CD4-positive, CD25-positive, alpha-beta regulatory T cell (primary cell): ENCODE data around the gene FGF22. TPM values are rescaled to one million over a fixed set of nuclear protein-coding genes. Genes with fewer than 3 reads are reported as not detected.
"Not testable (repeated sequence)": the region's sequence is repeated elsewhere in the genome, so short reads cannot be mapped to it uniquely, and the experiment has no call there.

Experiments
- ATAC-seq, 2 donors: fragments of 150-1000 bp; cut with Tn5 transposase; one replicate each; pipeline ENCODE4 v1.10.0; 2021; ENCODE audit warnings: low read depth in 2 of 2, moderate number of reproducible peaks in 2 of 2, moderate library complexity in 1 of 2
- DNase-seq, 3 donors: peaks; one replicate each; pipeline versions ENCODE4 v3.0.0 to v3.0.0-alpha.2; 2012 to 2022; ENCODE audit warnings: mixed read lengths in 1 of 3
- H3K27ac ChIP-seq: one replicate; pipeline ENCODE4 v1.7.0; 2013; ENCODE audit warnings: mild to moderate bottlenecking, low read length; ENCODE audit not compliant: insufficient read depth, poor library complexity, severe bottlenecking
- H3K27me3 ChIP-seq: one replicate; pipeline ENCODE4 v1.7.0; 2013; ENCODE audit warnings: low read length; ENCODE audit not compliant: control insufficient read depth, insufficient read depth
- H3K36me3 ChIP-seq: one replicate; pipeline ENCODE4 v1.7.0; 2013; ENCODE audit warnings: mild to moderate bottlenecking, low read length, moderate library complexity; ENCODE audit not compliant: control insufficient read depth, insufficient read depth
- H3K4me1 ChIP-seq: 2 replicates; pipeline ENCODE4 v1.7.0; 2013; ENCODE audit warnings: mild to moderate bottlenecking, low read length; ENCODE audit not compliant: insufficient read depth, control insufficient read depth, poor library complexity, severe bottlenecking
- H3K4me3 ChIP-seq: one replicate; pipeline ENCODE4 v1.7.0; 2013; ENCODE audit warnings: low read depth, mild to moderate bottlenecking, low read length, moderate library complexity
- H3K9me3 ChIP-seq, 2 experiments: 1 replicate in 1 of 2; 2 replicates in 1 of 2; pipeline ENCODE4 v1.7.0; 2013; ENCODE audit warnings: low read length in 2 of 2, mild to moderate bottlenecking in 1 of 2, moderate library complexity in 1 of 2; ENCODE audit not compliant: control insufficient read depth in 2 of 2
- H3K27ac Mint-ChIP-seq, 3 donors: one replicate each; pipeline ENCODE4 v1.8.0; 2020 to 2022; ENCODE audit warnings: mild to moderate bottlenecking in 3 of 3, mixed read lengths in 3 of 3, moderate library complexity in 2 of 3
- H3K27me3 Mint-ChIP-seq: one replicate; pipeline ENCODE4 v1.8.0; 2022; ENCODE audit warnings: mild to moderate bottlenecking, mixed read lengths
- H3K36me3 Mint-ChIP-seq: one replicate; pipeline ENCODE4 v1.8.0; 2020; ENCODE audit warnings: mixed read lengths
- H3K4me1 Mint-ChIP-seq, 4 donors: one replicate each; pipeline ENCODE4 v1.8.0; 2020 to 2022; ENCODE audit warnings: mixed read lengths in 4 of 4, mild to moderate bottlenecking in 1 of 4
- H3K4me3 Mint-ChIP-seq, 4 donors: one replicate each; pipeline ENCODE4 v1.8.0; 2020 to 2022; ENCODE audit warnings: mild to moderate bottlenecking in 4 of 4, mixed read lengths in 4 of 4, moderate library complexity in 3 of 4
- H3K9me3 Mint-ChIP-seq, 7 donors: one replicate each; pipeline ENCODE4 v1.8.0; 2020 to 2022; ENCODE audit warnings: mixed read lengths in 7 of 7, mild to moderate bottlenecking in 3 of 7, moderate library complexity in 2 of 7
- polyA plus RNA-seq, 4 donors: library from polyadenylated mRNA; unstranded; fragments of 300-500 nt; fragmentation: Illumina TruSeq; gene quantifications; one replicate each; pipeline ENCODE4 v1.2.3, GENCODE V29; 2021
- total RNA-seq: library from RNA; stranded (reverse); gene quantifications from one replicate; pipeline ENCODE4 v1.2.3, GENCODE V29; 2022

FGF22 gene
- total and polyA plus RNA-seq, 5 donors from 2014 or later = 0.17 to 0.81 TPM; not detected in 3

DNA sequence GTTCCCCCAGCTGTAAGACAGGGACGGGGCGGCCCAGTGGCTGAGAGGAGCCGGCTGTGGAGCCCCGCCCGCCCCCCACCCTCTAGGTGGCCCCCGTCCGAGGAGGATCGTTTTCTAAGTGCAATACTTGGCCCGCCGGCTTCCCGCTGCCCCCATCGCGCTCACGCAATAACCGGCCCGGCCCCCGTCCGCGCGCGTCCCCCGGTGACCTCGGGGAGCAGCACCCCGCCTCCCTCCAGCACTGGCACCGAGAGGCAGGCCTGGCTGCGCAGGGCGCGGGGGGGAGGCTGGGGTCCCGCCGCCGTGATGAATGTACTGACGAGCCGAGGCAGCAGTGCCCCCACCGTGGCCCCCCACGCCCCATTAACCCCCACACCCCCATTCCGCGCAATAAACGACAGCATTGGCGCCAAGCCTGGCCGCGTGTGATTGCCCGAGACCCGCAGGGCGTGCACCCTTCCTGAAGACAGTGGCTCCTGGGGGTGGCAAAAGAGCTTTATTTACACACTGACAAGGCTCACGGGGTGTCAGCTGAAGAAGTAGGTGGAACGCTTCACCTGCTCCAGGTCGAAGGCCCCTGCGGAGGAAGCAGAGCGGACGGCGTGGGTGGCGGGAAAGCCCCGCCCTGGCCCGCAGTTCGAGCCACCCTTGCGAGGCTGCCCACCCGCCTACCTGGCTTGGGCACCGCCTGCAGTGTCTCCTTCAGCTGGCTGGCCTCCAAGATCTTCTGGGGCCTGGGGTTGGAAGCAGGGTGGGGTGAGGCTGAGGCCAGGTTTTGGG lies 22.7 kb upstream of the FGF22 start:
- no peaks in the 10 kb centered on the region for H3K9me3 ChIP-seq
- no peak overlapping the region for H3K27ac Mint-ChIP-seq
- peaks cover 0 to 8% (median 3%) of the 10 kb centered on the region in 4 donors for H3K4me1 Mint-ChIP-seq
- DNase-seq (no peak), ATAC-seq (no peak)
- H3K4me1 ChIP-seq = peaks cover 3% of the 10 kb centered on the region
- H3K27ac ChIP-seq = no peak overlapping the region
- no peak overlapping the region for H3K4me3 Mint-ChIP-seq
- peaks cover 8% of the 10 kb centered on the region for H3K36me3 Mint-ChIP-seq
- peaks cover 8% of the 10 kb centered on the region for H3K27me3 Mint-ChIP-seq
- peaks cover 0 to 2% (median 0%) of the 10 kb centered on the region in 7 donors for H3K9me3 Mint-ChIP-seq
- no peak overlapping the region for H3K4me3 ChIP-seq
- H3K36me3 ChIP-seq = peaks cover 8% of the 10 kb centered on the region
- no peaks in the 10 kb centered on the region for H3K27me3 ChIP-seq

DNA sequence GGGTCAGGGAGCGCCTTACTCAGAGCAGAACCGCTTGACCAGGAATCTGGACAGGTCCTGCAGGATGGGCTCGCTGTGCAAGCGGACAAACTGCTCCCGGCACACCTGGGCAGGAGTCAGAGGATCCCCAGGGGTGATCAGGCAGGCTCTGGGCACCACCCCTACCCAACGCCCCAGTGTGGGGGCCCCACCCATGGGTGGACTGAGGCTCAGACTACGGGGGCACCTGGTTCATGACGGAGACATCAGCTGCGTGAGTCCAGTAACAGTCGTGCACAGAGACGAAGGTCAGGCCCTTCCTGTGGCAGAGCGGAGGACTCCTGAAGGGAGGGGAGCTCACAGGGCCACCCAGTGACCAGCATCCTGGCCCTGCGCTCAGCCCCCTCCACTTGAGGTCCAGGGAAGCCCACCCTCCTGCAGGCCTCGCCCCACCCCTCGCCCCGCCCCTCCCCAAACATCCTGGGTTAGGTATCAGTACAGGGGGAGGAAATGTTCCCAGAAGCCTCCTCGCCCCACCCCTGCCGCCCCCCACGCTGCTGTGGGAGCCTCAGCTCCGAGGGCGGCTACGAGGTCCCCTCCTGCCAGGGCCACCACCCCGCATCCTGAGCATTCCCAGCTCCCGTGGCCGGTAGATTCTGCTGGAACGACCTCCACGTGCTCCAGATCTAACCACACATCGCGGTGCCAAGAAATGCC lies 22.0 kb upstream of the FGF22 start:
- peaks cover 8% of the 10 kb centered on the region for H3K36me3 Mint-ChIP-seq
- Histone ChIP-seq H3K9me3 (no peaks in the 10 kb centered on the region), H3K4me1 (peaks cover 2% of the 10 kb centered on the region), H3K27ac (no peak overlapping the region), H3K27me3 (no peaks in the 10 kb centered on the region), H3K4me3 (no peak overlapping the region), H3K36me3 (peaks cover 8% of the 10 kb centered on the region)
- peaks cover 8% of the 10 kb centered on the region for H3K27me3 Mint-ChIP-seq
- H3K27ac Mint-ChIP-seq = no peak overlapping the region
- H3K4me1 Mint-ChIP-seq = peaks cover 0 to 8% (median 3%) of the 10 kb centered on the region in 4 donors
- H3K9me3 Mint-ChIP-seq = peaks cover 0 to 2% (median 0%) of the 10 kb centered on the region in 7 donors
- ATAC-seq (no peak), DNase-seq (no peak)
- no peak overlapping the region for H3K4me3 Mint-ChIP-seq

DNA sequence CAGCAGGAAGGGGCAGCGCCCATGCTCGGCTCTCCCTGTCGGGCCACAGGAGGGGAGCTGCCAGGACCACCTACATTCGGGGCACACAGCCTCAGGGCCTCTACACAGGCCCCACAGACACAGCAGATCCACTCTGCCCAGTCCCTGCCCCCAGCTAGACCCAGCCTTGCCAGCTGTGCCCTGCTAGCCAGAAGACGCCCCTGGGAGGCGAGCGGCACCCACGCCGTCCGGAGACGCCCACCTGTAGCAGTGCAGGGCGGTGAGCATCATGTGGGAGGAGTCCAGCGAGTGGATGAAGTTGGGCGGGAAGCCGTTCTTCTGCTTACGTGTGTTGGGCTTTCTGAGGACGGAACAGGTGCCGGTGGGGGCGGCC lies 21.4 kb upstream of the FGF22 start:
- Histone ChIP-seq H3K27me3 (no peaks in the 10 kb centered on the region), H3K4me3 (no peak overlapping the region), H3K4me1 (peaks cover 2% of the 10 kb centered on the region), H3K27ac (no peak overlapping the region), H3K36me3 (peaks cover 8% of the 10 kb centered on the region), H3K9me3 (no peaks in the 10 kb centered on the region)
- H3K4me3 Mint-ChIP-seq = no peak overlapping the region
- H3K36me3 Mint-ChIP-seq = peaks cover 8% of the 10 kb centered on the region
- H3K27me3 Mint-ChIP-seq = peaks cover 8% of the 10 kb centered on the region
- peaks cover 0 to 2% (median 0%) of the 10 kb centered on the region in 7 donors for H3K9me3 Mint-ChIP-seq
- DNase-seq (no peak), ATAC-seq (no peak)
- no peak overlapping the region for H3K27ac Mint-ChIP-seq
- H3K4me1 Mint-ChIP-seq = peaks cover 0 to 6% (median 2%) of the 10 kb centered on the region in 4 donors

DNA sequence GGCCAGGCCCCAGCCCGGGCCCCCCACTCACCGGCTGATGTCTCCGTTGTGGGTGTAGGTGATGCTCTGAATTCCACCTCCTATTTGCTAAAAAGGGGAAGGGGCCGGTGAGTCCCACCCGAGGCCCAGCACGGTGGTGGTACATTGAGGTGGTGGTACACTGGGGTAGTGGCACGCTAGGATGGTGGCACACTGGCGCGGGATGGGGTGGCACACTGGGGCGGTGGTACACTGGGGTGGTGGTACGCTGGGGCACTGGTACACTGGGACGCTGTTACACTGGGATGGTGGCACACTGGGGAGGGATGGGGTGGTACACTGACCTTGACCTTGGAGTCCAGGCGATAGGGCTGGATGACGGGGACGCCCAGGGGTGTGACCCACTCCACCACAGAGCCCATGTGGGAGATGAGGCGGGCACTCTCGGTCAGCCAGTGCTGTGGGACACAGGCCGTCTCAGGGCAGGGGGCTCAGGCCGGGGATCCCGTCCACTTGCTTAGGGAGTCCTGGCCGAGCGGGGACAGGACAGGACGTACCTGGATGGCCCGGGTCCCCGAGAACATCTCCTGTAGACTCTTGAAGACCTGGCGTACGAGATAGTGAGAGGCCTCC lies 20.9 kb upstream of the FGF22 start:
- H3K27ac ChIP-seq = no peak overlapping the region
- no peaks in the 10 kb centered on the region for H3K9me3 ChIP-seq
- Mint-ChIP-seq H3K27me3 (peaks cover 8% of the 10 kb centered on the region), H3K9me3 (peaks cover 0 to 2% (median 0%) of the 10 kb centered on the region in 7 donors), H3K27ac (no peak overlapping the region), H3K36me3 (peaks cover 8% of the 10 kb centered on the region), H3K4me1 (peaks cover 0 to 6% (median 2%) of the 10 kb centered on the region in 4 donors), H3K4me3 (no peak overlapping the region)
- no peak for ATAC-seq
- peaks cover 9% of the 10 kb centered on the region for H3K36me3 ChIP-seq
- no peaks in the 10 kb centered on the region for H3K27me3 ChIP-seq
- DNase-seq = no peak
- no peak overlapping the region for H3K4me3 ChIP-seq
- peaks cover 2% of the 10 kb centered on the region for H3K4me1 ChIP-seq

DNA sequence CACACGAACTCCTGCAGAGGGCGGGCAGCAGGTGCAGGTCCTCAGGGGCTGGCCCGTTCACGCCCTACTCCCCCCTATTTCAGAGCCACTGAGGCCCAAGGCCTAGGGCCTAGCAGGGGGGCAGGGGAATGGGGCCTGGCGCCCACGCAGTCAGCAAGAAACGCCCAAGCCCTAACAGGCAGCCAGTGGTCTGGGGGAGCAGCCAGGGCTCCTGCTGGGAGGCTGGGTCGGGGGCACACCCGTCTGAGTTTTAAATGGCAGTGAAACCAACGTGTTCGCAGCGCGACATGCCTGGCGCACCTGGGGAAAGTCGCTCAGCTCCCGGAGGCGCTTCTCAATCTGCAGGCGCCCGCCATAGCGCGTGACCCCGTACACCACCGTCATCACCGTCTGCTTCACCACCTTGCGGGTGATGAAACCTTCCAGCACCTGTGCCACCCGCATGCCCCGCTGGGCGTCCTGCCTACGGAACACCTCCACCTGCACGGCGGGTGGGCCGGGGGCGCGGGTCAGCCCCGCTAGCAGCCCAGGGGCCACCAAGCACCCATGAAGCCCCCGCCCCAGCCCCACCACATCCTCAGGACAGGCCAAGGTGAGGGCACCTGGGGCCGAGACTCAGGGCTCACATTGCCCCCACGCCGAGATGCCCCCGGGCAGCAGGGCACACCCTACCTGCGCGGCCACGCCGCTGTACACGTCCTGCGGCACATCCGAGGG lies 20.2 kb upstream of the FGF22 start:
- Histone ChIP-seq H3K36me3 (peaks cover 12% of the 10 kb centered on the region), H3K4me3 (no peak overlapping the region), H3K27me3 (no peaks in the 10 kb centered on the region), H3K9me3 (no peaks in the 10 kb centered on the region), H3K4me1 (peaks cover 2% of the 10 kb centered on the region), H3K27ac (no peak overlapping the region)
- Mint-ChIP-seq H3K4me1 (peaks cover 0 to 6% (median 2%) of the 10 kb centered on the region in 4 donors), H3K27me3 (peaks cover 5% of the 10 kb centered on the region), H3K27ac (no peak overlapping the region), H3K9me3 (peaks cover 0 to 2% (median 0%) of the 10 kb centered on the region in 7 donors), H3K4me3 (no peak overlapping the region), H3K36me3 (peaks cover 8% of the 10 kb centered on the region)
- no peak for DNase-seq
- ATAC-seq = no peak

DNA sequence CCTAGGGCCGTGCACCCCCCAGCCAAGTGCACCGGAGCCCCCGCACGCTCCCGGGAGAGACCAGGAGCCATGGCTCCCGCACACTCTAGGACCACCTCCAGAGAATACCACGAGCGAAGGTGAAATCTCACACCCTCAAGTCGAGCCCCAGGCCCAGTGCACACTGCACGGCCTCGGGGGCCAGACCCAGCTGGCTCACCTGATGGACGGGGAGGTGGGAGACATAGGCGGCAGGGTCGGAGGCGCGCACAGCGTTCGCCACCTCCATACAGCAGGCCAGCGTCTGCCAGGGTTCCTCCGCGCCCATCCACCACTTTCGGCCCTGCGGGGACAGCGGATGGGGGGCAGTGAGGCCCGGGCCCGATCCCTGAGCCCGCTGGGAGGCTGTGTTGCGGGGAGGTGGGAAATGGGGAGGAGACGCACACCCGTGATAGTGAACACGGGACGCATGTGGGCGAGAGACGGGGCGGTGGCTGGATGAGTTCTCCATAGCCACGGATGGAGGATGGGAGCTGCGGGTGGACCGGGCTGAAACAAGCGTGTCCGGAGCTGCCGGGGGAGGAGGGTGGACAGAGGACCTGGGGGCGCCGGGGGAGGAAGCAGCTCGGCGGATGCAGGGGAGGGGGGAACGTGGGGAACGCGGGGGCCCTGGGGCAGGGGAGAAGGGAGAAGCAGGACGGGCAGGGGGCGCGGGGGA lies 19.4 kb upstream of the FGF22 start:
- Histone ChIP-seq H3K36me3 (peaks cover 15% of the 10 kb centered on the region), H3K27me3 (no peaks in the 10 kb centered on the region), H3K9me3 (no peaks in the 10 kb centered on the region), H3K27ac (no peak overlapping the region), H3K4me1 (peaks cover 2% of the 10 kb centered on the region), H3K4me3 (no peak overlapping the region)
- H3K36me3 Mint-ChIP-seq = peaks cover 8% of the 10 kb centered on the region
- H3K4me3 Mint-ChIP-seq = no peak overlapping the region
- H3K4me1 Mint-ChIP-seq = peaks cover 0 to 5% (median 2%) of the 10 kb centered on the region in 4 donors
- H3K27ac Mint-ChIP-seq = no peak overlapping the region
- ATAC-seq (no peak), DNase-seq (no peak)
- H3K27me3 Mint-ChIP-seq = peaks cover 5% of the 10 kb centered on the region
- peaks cover 0 to 2% (median 0%) of the 10 kb centered on the region in 7 donors for H3K9me3 Mint-ChIP-seq

DNA sequence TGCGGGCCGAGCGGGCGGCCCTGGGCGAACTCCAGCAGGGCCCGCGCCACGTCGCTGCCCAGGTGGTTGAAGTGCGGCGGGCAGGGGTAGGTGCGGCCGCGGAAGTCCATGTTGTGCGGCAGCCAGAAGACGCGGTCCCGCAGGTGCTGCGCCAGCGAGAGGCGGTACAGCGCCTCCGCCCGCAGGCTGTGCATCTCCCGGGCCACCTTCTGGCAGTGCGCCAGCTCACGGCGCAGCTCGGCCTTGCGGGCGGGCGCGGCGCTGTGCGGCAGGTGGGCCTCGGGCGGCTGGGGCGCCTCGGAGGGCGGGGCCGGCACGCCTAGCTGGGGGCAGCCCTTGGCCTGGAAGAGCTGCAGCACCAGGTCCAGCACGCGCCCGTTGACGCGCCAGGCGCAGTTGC lies 18.5 kb upstream of the FGF22 start:
- ATAC-seq, H3K27ac ChIP-seq, DNase-seq, H3K4me1 Mint-ChIP-seq, H3K27me3 ChIP-seq, H3K27me3 Mint-ChIP-seq, H3K4me3 ChIP-seq, H3K4me3 Mint-ChIP-seq, H3K9me3 ChIP-seq, H3K36me3 Mint-ChIP-seq, H3K4me1 ChIP-seq, H3K27ac Mint-ChIP-seq, H3K9me3 Mint-ChIP-seq: not testable (repeated sequence)
- peaks cover 19% of the 10 kb centered on the region for H3K36me3 ChIP-seq
